Fibroblast of gingiva (primary cell): ENCODE results near the gene TAS2R41.
A peak's percentile ranks its signal among the peaks of the same experiment; 100 is the strongest.

ENCODE experiments used
- DNase-seq: peaks from one replicate; pipeline ENCODE4 v3.0.0-alpha.2; 2011; ENCODE audit warnings: low read depth

Gene TAS2R41

GRCh38 chr7:143477501-143478150 is at the start of gene TAS2R41:
TAS2R41 (plus strand) TSS chr7:143477873; CDS start chr7:143477873, 0 bp downstream.
- no peak for DNase-seq

- peak; percentile 26 for DNase-seq
These were observed 47.6 kb upstream of the TAS2R41 start for GRCh38 chr7:143429770-143430698.

- no peak for DNase-seq
These were observed 46.6 kb upstream of the TAS2R41 start for GRCh38 chr7:143431109-143431508.

GRCh38 chr7:143433759-143434158 is 43.9 kb upstream of the TAS2R41 start:
- DNase-seq, result no peak

GRCh38 chr7:143434660-143435059 is 43.0 kb upstream of the TAS2R41 start:
- peak; percentile 72 for DNase-seq

GRCh38 chr7:143435266-143435665 is 42.4 kb upstream of the TAS2R41 start:
- no peak for DNase-seq

GRCh38 chr7:143436325-143436946 is 41.2 kb upstream of the TAS2R41 start:
- no peak for DNase-seq

- no peak for DNase-seq
These were observed 40.1 kb upstream of the TAS2R41 start for GRCh38 chr7:143437578-143437977.

GRCh38 chr7:143439866-143440265 is 37.8 kb upstream of the TAS2R41 start:
- no peak for DNase-seq

- DNase-seq, result no peak
These were observed 34.5 kb upstream of the TAS2R41 start, which contains the start of gene TAS2R60 for GRCh38 chr7:143443153-143443552. TAS2R60 (plus strand) TSS chr7:143443453; CDS start chr7:143443453, 0 bp downstream.

GRCh38 chr7:143444063-143444782 is 33.5 kb upstream of the TAS2R41 start:
- no peak for DNase-seq

GRCh38 chr7:143444785-143445184 is 32.9 kb upstream of the TAS2R41 start:
- no peak for DNase-seq

- DNase-seq, result no peak
These were observed 30.2 kb upstream of the TAS2R41 start for GRCh38 chr7:143447466-143447865.

- DNase-seq, result no peak
These were observed 29.2 kb upstream of the TAS2R41 start for GRCh38 chr7:143448429-143448828.

GRCh38 chr7:143449793-143450192 is 27.9 kb upstream of the TAS2R41 start:
- no peak for DNase-seq

- DNase-seq, result no peak
These were observed 26.6 kb upstream of the TAS2R41 start for GRCh38 chr7:143451122-143451521.

- DNase-seq, result no peak
These were observed 25.9 kb upstream of the TAS2R41 start for GRCh38 chr7:143451746-143452145.

GRCh38 chr7:143452495-143452894 is 25.2 kb upstream of the TAS2R41 start:
- no peak for DNase-seq

GRCh38 chr7:143454091-143454680 is 23.5 kb upstream of the TAS2R41 start:
- DNase-seq, result peak; percentile 35

GRCh38 chr7:143455491-143455890 is 22.2 kb upstream of the TAS2R41 start:
- no peak for DNase-seq

GRCh38 chr7:143455942-143456341 is 21.7 kb upstream of the TAS2R41 start:
- DNase-seq, result no peak
